ENCODE measurements around the gene OR2G2. TPM values are rescaled to one million over a fixed set of nuclear protein-coding genes. Genes with fewer than 3 reads are reported as not detected.

OR2G2 gene
- total RNA-seq, 1 donor from 2014 or later = not detected

GRCh38 chr1:247638011-247638410, 49.9 kb downstream of the OR2G2 start:
- H3K27me3 Mint-ChIP-seq (ENCODE audit: unreplicated experiment) = no peaks in the 10 kb centered on the region
- TF ChIP-seq, protein P1, sequence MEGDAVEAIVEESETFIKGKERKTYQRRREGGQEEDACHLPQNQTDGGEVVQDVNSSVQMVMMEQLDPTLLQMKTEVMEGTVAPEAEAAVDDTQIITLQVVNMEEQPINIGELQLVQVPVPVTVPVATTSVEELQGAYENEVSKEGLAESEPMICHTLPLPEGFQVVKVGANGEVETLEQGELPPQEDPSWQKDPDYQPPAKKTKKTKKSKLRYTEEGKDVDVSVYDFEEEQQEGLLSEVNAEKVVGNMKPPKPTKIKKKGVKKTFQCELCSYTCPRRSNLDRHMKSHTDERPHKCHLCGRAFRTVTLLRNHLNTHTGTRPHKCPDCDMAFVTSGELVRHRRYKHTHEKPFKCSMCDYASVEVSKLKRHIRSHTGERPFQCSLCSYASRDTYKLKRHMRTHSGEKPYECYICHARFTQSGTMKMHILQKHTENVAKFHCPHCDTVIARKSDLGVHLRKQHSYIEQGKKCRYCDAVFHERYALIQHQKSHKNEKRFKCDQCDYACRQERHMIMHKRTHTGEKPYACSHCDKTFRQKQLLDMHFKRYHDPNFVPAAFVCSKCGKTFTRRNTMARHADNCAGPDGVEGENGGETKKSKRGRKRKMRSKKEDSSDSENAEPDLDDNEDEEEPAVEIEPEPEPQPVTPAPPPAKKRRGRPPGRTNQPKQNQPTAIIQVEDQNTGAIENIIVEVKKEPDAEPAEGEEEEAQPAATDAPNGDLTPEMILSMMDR (IDR thresholded peaks at IDR 0.05) = no peak
- no peaks in the 10 kb centered on the region for H3K36me3 Mint-ChIP-seq (ENCODE audit: unreplicated experiment)
- DNase-seq (ENCODE audit: extremely low spot score, unreplicated experiment) = no peak
- H3K9me3 Mint-ChIP-seq (ENCODE audit: unreplicated experiment) = peaks cover 30% of the 10 kb centered on the region
- H3K4me3 Mint-ChIP-seq (ENCODE audit: unreplicated experiment) = no peak overlapping the region
- H3K27ac Mint-ChIP-seq (ENCODE audit: unreplicated experiment) = no peak overlapping the region
- no peaks in the 10 kb centered on the region for H3K4me1 Mint-ChIP-seq (ENCODE audit: unreplicated experiment)

DNA sequence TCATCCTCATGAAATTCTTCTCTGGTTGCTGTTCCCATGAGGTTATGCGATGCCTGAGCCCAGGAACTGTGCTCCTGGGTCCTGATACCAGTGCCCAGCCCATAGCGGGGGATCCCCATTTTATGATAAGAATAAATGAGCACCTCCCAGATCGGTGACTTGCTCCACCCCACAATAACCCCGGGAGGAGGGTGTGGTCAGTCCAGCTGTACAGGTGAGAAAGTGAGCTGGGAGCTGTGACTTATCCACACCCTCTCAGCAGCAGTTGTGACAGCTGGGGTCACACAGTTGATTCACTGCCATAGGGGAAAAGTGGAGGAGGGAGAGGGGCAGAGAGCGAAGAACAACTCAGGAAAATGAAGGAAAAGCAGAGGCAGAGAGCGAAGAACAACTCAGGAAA, 50.6 kb downstream of the OR2G2 start:
- Mint-ChIP-seq H3K9me3 (ENCODE audit: unreplicated experiment) (peaks cover 30% of the 10 kb centered on the region), H3K27me3 (ENCODE audit: unreplicated experiment) (no peaks in the 10 kb centered on the region), H3K36me3 (ENCODE audit: unreplicated experiment) (no peaks in the 10 kb centered on the region), H3K4me3 (ENCODE audit: unreplicated experiment) (peak overlapping the region; percentile 53), H3K27ac (ENCODE audit: unreplicated experiment) (no peak overlapping the region), H3K4me1 (ENCODE audit: unreplicated experiment) (no peaks in the 10 kb centered on the region)
- TF ChIP-seq, protein P1 (IDR thresholded peaks at IDR 0.05) = no peak
- DNase-seq (ENCODE audit: extremely low spot score, unreplicated experiment) = no peak

Other genes with a start within 250 kb of the OR2G2 start
- gene NLRP3, start 172.2 kb upstream of the OR2G2 start, total RNA-seq = 0.16 and 0.44 TPM in 2 replicates
- gene OR2B11, start 130.3 kb upstream of the OR2G2 start, total RNA-seq = not detected in 2 replicates
- gene OR2C3, start 51.9 kb upstream of the OR2G2 start, total RNA-seq = not detected in 2 replicates
- not detected in 2 replicates for gene GCSAML, start 39.2 kb upstream of the OR2G2 start, total RNA-seq
- not detected in 2 replicates for gene OR2G3, start 17.2 kb downstream of the OR2G2 start, total RNA-seq
- not detected in 2 replicates for gene OR13G1, start 91.4 kb downstream of the OR2G2 start, total RNA-seq
- gene OR6F1, start 128.3 kb downstream of the OR2G2 start, total RNA-seq = not detected in 2 replicates
- not detected in 2 replicates for gene OR14K1, start 150.3 kb downstream of the OR2G2 start, total RNA-seq
- not detected in 2 replicates for gene OR14A2, start 159.8 kb downstream of the OR2G2 start, total RNA-seq
- gene OR1C1, start 172.2 kb downstream of the OR2G2 start, total RNA-seq = not detected in 2 replicates
- not detected in 2 replicates for gene OR14A16, start 235.8 kb downstream of the OR2G2 start, total RNA-seq

All from osteocyte (in vitro differentiated cells).